ENCODE data around the gene CCT4. TPM values are rescaled to one million over a fixed set of nuclear protein-coding genes. Genes with fewer than 3 reads are reported as not detected.

CCT4 gene
- polyA plus RNA-seq, 3 donors, result 157 to 175 (median 174) TPM

DNA sequence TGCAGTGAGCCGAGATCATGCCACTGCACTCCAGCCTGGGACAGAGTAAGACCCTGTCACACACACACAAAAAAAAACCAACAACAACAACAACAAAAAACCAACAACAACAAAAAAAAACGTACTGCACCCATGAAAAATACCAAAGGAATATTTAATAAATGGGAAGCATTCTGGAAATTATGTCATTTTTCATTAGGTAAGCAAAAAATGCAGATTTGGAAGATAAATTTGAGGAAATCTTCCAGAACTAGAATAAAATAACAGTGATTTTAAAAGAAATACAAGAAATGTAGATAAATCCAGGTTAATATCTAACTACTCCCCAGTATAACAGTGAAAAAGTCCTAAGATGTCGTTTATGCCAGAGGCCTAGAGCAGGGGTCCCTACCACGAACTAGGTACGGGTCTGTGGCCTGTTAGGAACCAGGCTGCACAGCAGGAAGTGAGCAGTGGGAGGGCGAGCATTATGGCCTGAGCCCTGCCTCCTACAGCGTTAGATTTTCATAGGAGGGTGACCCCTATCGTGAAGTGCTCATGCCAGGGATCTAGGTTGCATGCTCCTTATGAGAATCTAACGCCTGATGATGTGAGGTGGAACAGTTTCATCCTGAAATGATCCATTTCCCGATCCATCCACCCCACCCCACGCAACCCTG, 56.1 kb downstream of the CCT4 start:
- DNase-seq, result no peak

GRCh38 chr2:61822255-61822654, 66.2 kb downstream of the CCT4 start:
- DNase-seq, result no peak

Other genes with a start within 250 kb of the CCT4 start
- 10 to 100 TPM; 12.7 to 30.4 (median 27.0) TPM for gene FAM161A, start 34.6 kb downstream of the CCT4 start, polyA plus RNA-seq (ENCODE audit: insufficient read length in 3 of 3)
- gene COMMD1, start 17.0 kb upstream of the CCT4 start, polyA plus RNA-seq (ENCODE audit: insufficient read length in 3 of 3), result 10 to 100 TPM; 69.2 to 82.8 (median 77.2) TPM